Right ventricle myocardium inferior (tissue), 1 donor: ENCODE data around the gene TUBG2. TPM values are rescaled to one million over a fixed set of nuclear protein-coding genes. Genes with fewer than 3 reads are reported as not detected.
"Not testable (repeated sequence)": the region's sequence is repeated elsewhere in the genome, so short reads cannot be mapped to it uniquely, and the experiment has no call there.

Source experiments
- ATAC-seq: fragments of 200-7000 bp; cut with Tn5 transposase; one replicate; pipeline ENCODE4 v1.9.1; 2020; ENCODE audit warnings: mild to moderate bottlenecking, moderate library complexity
- DNase-seq: peaks from one replicate; pipeline ENCODE4 v3.0.0; 2021; ENCODE audit errors: missing footprints
- intact Hi-C: fragments of 100-400 bp; cut with DNase I; formaldehyde crosslinking; loops from one replicate; pipeline ENCODE4 v1.11.0; 2022
- long read RNA-seq: library from polyadenylated mRNA; unstranded; transcript quantifications from one replicate; pipeline ENCODE4 v2.0.0, GENCODE V29; 2021
- total RNA-seq: library from RNA; stranded (reverse); fragmentation: NEBNext Ultra II Directional; extraction: Animal tissue kit (Norgen Biotek cat#: 25700); gene quantifications from one replicate; pipeline ENCODE4 v1.2.1, GENCODE V29; 2021
- donor health status: DM: no; HTN: yes; CAD: no; lungs with severe emphysema.

Gene TUBG2
- 15.0 TPM for total RNA-seq
- long read RNA-seq, transcript TUBG2-201 (11 exons, 1,761 nt), result major isoform, 6 of 10 reads
- long read RNA-seq, partial matches to known transcripts, result 1 of 10 reads
- long read RNA-seq, other reads (novel, unspliced or antisense), result 3 of 10 reads

GRCh38 chr17:42659079-42659931 is at the start of gene TUBG2:
TUBG2 (plus strand) TSS chr17:42659284; CDS start chr17:42659504, 220 bp downstream.
- ATAC-seq (peak; percentile 95), DNase-seq (peak; percentile 90)
- intact Hi-C loops, result no loop called here

- peak; percentile 24 for ATAC-seq
- intact Hi-C loops, result loop anchor here (2.0 to 5.0 kb wide), 2 partner anchors 43 to 69 kb away; partner anchors contain the start of gene MLX
- not testable (repeated sequence) for DNase-seq
Observed at GRCh38 chr17:42609814-42610801, 49.0 kb upstream of the TUBG2 start.

- ATAC-seq, result no peak
- intact Hi-C loops, result no loop called here
- no peak for DNase-seq
Observed at GRCh38 chr17:42612013-42612412, 47.1 kb upstream of the TUBG2 start.

GRCh38 chr17:42613699-42614295 is 45.3 kb upstream of the TUBG2 start:
- DNase-seq (no peak), ATAC-seq (no peak)
- intact Hi-C loops, result no loop called here

GRCh38 chr17:42617956-42618431 is 41.1 kb upstream of the TUBG2 start:
- DNase-seq (no peak), ATAC-seq (peak; percentile 8)
- intact Hi-C loops, result loop anchor here (2.0 kb wide), 1 partner anchor 63 kb away; the partner anchor contains the start of gene CCR10

GRCh38 chr17:42618442-42619150 is 40.5 kb upstream of the TUBG2 start:
- DNase-seq (no peak), ATAC-seq (peak; percentile 95)
- intact Hi-C loops, result loop anchor here (2.0 kb wide), 1 partner anchor 62 kb away; the partner anchor contains the start of gene CCR10

- ATAC-seq, DNase-seq, intact Hi-C loops: not testable (repeated sequence)
Observed at GRCh38 chr17:42621987-42622386, 37.1 kb upstream of the TUBG2 start.

- intact Hi-C loops, result no loop called here
Observed at GRCh38 chr17:42623271-42623670, 35.8 kb upstream of the TUBG2 start.

GRCh38 chr17:42623732-42624596 is 35.1 kb upstream of the TUBG2 start:
- no peak for DNase-seq
- intact Hi-C loops, result no loop called here
- ATAC-seq, result no peak

More at GRCh38 chr17:42623271-42623670, 35.8 kb upstream of the TUBG2 start:
- ATAC-seq (no peak), DNase-seq (no peak)

GRCh38 chr17:42627032-42627764 is 31.9 kb upstream of the TUBG2 start:
- intact Hi-C loops, result not testable (repeated sequence)

GRCh38 chr17:42629411-42630009 is 29.6 kb upstream of the TUBG2 start:
- intact Hi-C loops, result no loop called here
- ATAC-seq (no peak), DNase-seq (no peak)

More at GRCh38 chr17:42627032-42627764, 31.9 kb upstream of the TUBG2 start:
- not testable (repeated sequence) for DNase-seq, ATAC-seq

GRCh38 chr17:42632949-42633444 is 26.1 kb upstream of the TUBG2 start:
- DNase-seq (no peak), ATAC-seq (no peak)
- intact Hi-C loops, result no loop called here

GRCh38 chr17:42639525-42640113 is 19.5 kb upstream of the TUBG2 start:
- ATAC-seq, result no peak
- no peak for DNase-seq
- intact Hi-C loops, result no loop called here

GRCh38 chr17:42640121-42640520 is 19.0 kb upstream of the TUBG2 start:
- no peak for DNase-seq
- intact Hi-C loops, result no loop called here

GRCh38 chr17:42642336-42642735 is 16.7 kb upstream of the TUBG2 start:
- no peak for ATAC-seq
- intact Hi-C loops, result no loop called here
- no peak for DNase-seq

More at GRCh38 chr17:42640121-42640520, 19.0 kb upstream of the TUBG2 start:
- ATAC-seq, result no peak
